ENCODE measurements around the gene ZNF396. TPM values are rescaled to one million over a fixed set of nuclear protein-coding genes. Genes with fewer than 3 reads are reported as not detected.

The ZNF396 gene
- polyA plus RNA-seq, 3 donors = 1.0 to 1.9 (median 1.1) TPM

DNA sequence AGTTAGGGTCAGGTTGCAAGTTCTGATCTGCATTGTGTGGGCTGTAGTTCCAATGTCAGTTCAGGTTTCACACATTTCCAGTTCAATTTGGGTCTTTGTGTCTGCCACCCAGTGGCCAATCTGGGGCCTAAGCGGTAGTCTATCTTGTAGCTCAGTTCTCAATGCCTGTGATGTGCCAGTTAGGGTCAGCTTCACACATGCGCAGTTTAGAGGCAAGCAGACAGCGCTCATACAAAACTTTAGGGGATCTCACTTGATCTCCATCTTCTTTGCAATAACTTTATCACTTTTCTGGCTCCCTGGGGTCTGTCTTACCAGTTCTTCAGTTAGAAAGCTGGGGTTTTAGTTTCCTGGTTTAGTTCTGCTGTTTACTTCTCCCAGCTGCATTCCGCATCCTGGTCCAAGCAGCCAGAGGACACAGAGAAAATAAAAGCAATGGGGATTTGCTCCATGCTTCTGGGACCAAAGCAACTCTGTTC, 22.0 kb downstream of the ZNF396 start:
- no peaks in the 10 kb centered on the region for H3K4me1 ChIP-seq (ENCODE audit: control insufficient read depth in 1 of 2, insufficient read depth in 2 of 2, low read length in 2 of 2)

DNA sequence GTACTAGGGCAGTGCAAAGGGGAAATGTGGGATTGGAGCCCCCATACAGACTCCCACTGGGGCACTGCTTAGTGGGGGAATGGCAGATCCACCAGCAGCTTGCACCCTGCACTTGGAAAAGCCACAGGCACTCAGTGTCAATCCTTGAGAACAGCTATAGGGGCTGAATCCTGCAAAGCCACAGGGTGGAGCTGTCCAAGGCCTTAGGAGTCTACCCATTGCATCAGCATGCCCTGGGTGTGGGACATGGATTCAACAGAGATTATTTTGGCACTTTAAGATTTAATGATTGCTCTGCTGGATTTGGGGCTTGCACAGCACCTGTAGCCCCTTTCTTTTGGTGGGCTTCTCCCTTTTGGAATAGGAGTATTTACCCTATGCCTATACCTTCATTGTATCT, 24.4 kb downstream of the ZNF396 start:
- TF ChIP-seq, protein P1, sequence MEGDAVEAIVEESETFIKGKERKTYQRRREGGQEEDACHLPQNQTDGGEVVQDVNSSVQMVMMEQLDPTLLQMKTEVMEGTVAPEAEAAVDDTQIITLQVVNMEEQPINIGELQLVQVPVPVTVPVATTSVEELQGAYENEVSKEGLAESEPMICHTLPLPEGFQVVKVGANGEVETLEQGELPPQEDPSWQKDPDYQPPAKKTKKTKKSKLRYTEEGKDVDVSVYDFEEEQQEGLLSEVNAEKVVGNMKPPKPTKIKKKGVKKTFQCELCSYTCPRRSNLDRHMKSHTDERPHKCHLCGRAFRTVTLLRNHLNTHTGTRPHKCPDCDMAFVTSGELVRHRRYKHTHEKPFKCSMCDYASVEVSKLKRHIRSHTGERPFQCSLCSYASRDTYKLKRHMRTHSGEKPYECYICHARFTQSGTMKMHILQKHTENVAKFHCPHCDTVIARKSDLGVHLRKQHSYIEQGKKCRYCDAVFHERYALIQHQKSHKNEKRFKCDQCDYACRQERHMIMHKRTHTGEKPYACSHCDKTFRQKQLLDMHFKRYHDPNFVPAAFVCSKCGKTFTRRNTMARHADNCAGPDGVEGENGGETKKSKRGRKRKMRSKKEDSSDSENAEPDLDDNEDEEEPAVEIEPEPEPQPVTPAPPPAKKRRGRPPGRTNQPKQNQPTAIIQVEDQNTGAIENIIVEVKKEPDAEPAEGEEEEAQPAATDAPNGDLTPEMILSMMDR (IDR thresholded peaks at IDR 0.05) = no peak
- intact Hi-C loops (cut with micrococcal nuclease) = loop anchor here (5.0 kb wide), 1 partner anchor 120 kb away; no protein-coding TSS in a partner anchor
- H3K27me3 Mint-ChIP-seq (ENCODE audit: low read depth in 3 of 3) = peaks cover 0 to 2% (median 0%) of the 10 kb centered on the region in 3 donors
- Histone ChIP-seq H3K27me3 (ENCODE audit: control insufficient read depth in 2 of 2, insufficient read depth in 2 of 2, low read length in 2 of 2) (no peaks in the 10 kb centered on the region), H3K27ac (ENCODE audit: low read depth in 1 of 2, low read length in 2 of 2) (no peak overlapping the region), H3K36me3 (replicated peaks in 1 of 2; ENCODE audit: control insufficient read depth in 1 of 2, insufficient read depth in 2 of 2, low read length in 2 of 2) (no peaks in the 10 kb centered on the region), H3K4me3 (replicated peaks in 1 of 3; ENCODE audit: low read depth in 2 of 3, low read length in 3 of 3) (no peak overlapping the region), H3K4me2 (replicated peaks; ENCODE audit: extremely low read depth, low read length, poor library complexity, severe bottlenecking) (no peak overlapping the region), H3K4me1 (ENCODE audit: control insufficient read depth in 1 of 2, insufficient read depth in 2 of 2, low read length in 2 of 2) (no peaks in the 10 kb centered on the region), H3K9ac (ENCODE audit: insufficient read depth, low read length, poor library complexity, severe bottlenecking) (no peak overlapping the region), H4K20me1 (ENCODE audit: insufficient read depth, low read length) (no peaks in the 10 kb centered on the region), H2AFZ (ENCODE audit: insufficient read depth, low read depth, low read length, poor library complexity, severe bottlenecking) (no peak overlapping the region), H3K79me2 (ENCODE audit: insufficient read depth, low read length) (no peaks in the 10 kb centered on the region), H3K9me3 (replicated peaks in 1 of 2; ENCODE audit: control insufficient read depth in 1 of 2, insufficient read depth in 1 of 2, low read length in 2 of 2) (peaks cover 13 to 15% of the 10 kb centered on the region in 2 donors)
- H3K4me1 Mint-ChIP-seq = peaks cover 5% of the 10 kb centered on the region
- no peak overlapping the region for H3K4me3 Mint-ChIP-seq
- H3K9me3 Mint-ChIP-seq = peaks cover 11 to 15% (median 14%) of the 10 kb centered on the region in 7 donors
- no peak for DNase-seq
- H3K27ac Mint-ChIP-seq = no peak overlapping the region
- peaks cover 0 to 3% of the 10 kb centered on the region in 2 donors for H3K36me3 Mint-ChIP-seq

More for the DNA sequence above, 22.0 kb downstream of the ZNF396 start:
- Mint-ChIP-seq H3K36me3 (peaks cover 0 to 3% of the 10 kb centered on the region in 2 donors), H3K9me3 (peaks cover 11 to 15% (median 14%) of the 10 kb centered on the region in 7 donors), H3K4me3 (no peak overlapping the region), H3K27ac (no peak overlapping the region), H3K27me3 (ENCODE audit: low read depth in 3 of 3) (peaks cover 0 to 2% (median 0%) of the 10 kb centered on the region in 3 donors), H3K4me1 (peaks cover 5% of the 10 kb centered on the region)
- peak; percentile 64 to 79 (median 73) for DNase-seq
- Histone ChIP-seq H3K4me3 (replicated peaks in 1 of 3; ENCODE audit: low read depth in 2 of 3, low read length in 3 of 3) (no peak overlapping the region), H3K4me2 (replicated peaks; ENCODE audit: extremely low read depth, low read length, poor library complexity, severe bottlenecking) (peak overlapping the region; percentile 24), H2AFZ (ENCODE audit: insufficient read depth, low read depth, low read length, poor library complexity, severe bottlenecking) (peak overlapping the region; percentile 37), H3K27ac (ENCODE audit: low read depth in 1 of 2, low read length in 2 of 2) (no peak overlapping the region), H3K79me2 (ENCODE audit: insufficient read depth, low read length) (no peaks in the 10 kb centered on the region), H3K9ac (ENCODE audit: insufficient read depth, low read length, poor library complexity, severe bottlenecking) (no peak overlapping the region), H4K20me1 (ENCODE audit: insufficient read depth, low read length) (no peaks in the 10 kb centered on the region), H3K9me3 (replicated peaks in 1 of 2; ENCODE audit: control insufficient read depth in 1 of 2, insufficient read depth in 1 of 2, low read length in 2 of 2) (peaks cover 13 to 15% of the 10 kb centered on the region in 2 donors), H3K27me3 (ENCODE audit: control insufficient read depth in 2 of 2, insufficient read depth in 2 of 2, low read length in 2 of 2) (no peaks in the 10 kb centered on the region), H3K36me3 (replicated peaks in 1 of 2; ENCODE audit: control insufficient read depth in 1 of 2, insufficient read depth in 2 of 2, low read length in 2 of 2) (no peaks in the 10 kb centered on the region)
- TF ChIP-seq, protein P1 (IDR thresholded peaks at IDR 0.05) = peak; percentile 76
- WGBS (ENCODE audit: insufficient coverage) = 47% methylated on average over 3 of the region's 4 CpGs
- intact Hi-C loops (cut with micrococcal nuclease) = no loop called here

Data from CD14-positive monocyte (primary cell).